Brain microvascular endothelial cell (primary cell): Measurements from ENCODE around the gene PCDHB2.
"Not testable (repeated sequence)": the region's sequence is repeated elsewhere in the genome, so short reads cannot be mapped to it uniquely, and the experiment has no call there.

Experiments
- DNase-seq: peaks from one replicate; pipeline ENCODE4 v3.0.0-alpha.2; 2020
- H3K27ac ChIP-seq: fragments of 250-450 bp; sonication (Bioruptor Pico); 2 replicates; pipeline ENCODE4 v1.5.1; 2020; ENCODE audit warnings: mild to moderate bottlenecking, moderate library complexity
- H3K27me3 ChIP-seq: fragments of 250-450 bp; sonication (Bioruptor Pico); replicated peaks from 2 replicates; pipeline ENCODE4 v1.5.1; 2020; ENCODE audit warnings: mild to moderate bottlenecking
- H3K36me3 ChIP-seq: fragments of 250-450 bp; sonication (Bioruptor Pico); replicated peaks from 2 replicates; pipeline ENCODE4 v1.5.1; 2020; ENCODE audit warnings: mild to moderate bottlenecking
- H3K4me3 ChIP-seq: 2 replicates; pipeline ENCODE4 v1.5.1; 2011; ENCODE audit warnings: low read depth, mild to moderate bottlenecking, control low read depth, low read length, moderate library complexity
- CTCF ChIP-seq: IDR thresholded peaks from 2 replicates; pipeline ENCODE4 v1.5.1; 2011; ENCODE audit warnings: low read depth, mild to moderate bottlenecking, moderate library complexity, low read length, control low read depth, inconsistent platforms; ENCODE audit errors: missing control alignments
- in situ Hi-C: cut with HindIII; loops from 2 replicates; pipeline ENCODE4 v1.10.0; 2017; ENCODE audit warnings: low sequenced_read_pairs, low pct_ligation_motif_present

The PCDHB2 gene

GRCh38 chr5:141135030-141135717 lies 40.8 kb downstream of the PCDHB2 start, which contains the start of gene PCDHB5:
PCDHB5 (plus strand) TSS chr5:141135206; CDS start chr5:141135435, 229 bp downstream.
- no peak for DNase-seq
- TF ChIP-seq CTCF, result peak; percentile 35
- in situ Hi-C loops, result no loop called here

GRCh38 chr5:141135718-141136266 lies 41.4 kb downstream of the PCDHB2 start:
- TF ChIP-seq CTCF, result no peak
- Histone ChIP-seq H3K27me3 (no peaks in the 10 kb centered on the region), H3K36me3 (no peaks in the 10 kb centered on the region), H3K27ac (no peak overlapping the region), H3K4me3 (no peak overlapping the region)
- in situ Hi-C loops, result no loop called here
- DNase-seq, result no peak

More at GRCh38 chr5:141135030-141135717, 40.8 kb downstream of the PCDHB2 start, which contains the start of gene PCDHB5:
- H3K36me3 ChIP-seq, result no peaks in the 10 kb centered on the region
- no peaks in the 10 kb centered on the region for H3K27me3 ChIP-seq
- no peak within 1 kb of the TSS for H3K4me3 ChIP-seq
- no peak within 1 kb of the TSS for H3K27ac ChIP-seq

- H3K27ac ChIP-seq, H3K36me3 ChIP-seq, H3K27me3 ChIP-seq, H3K4me3 ChIP-seq, DNase-seq, in situ Hi-C loops: not testable (repeated sequence)
Observed at GRCh38 chr5:141137346-141137745, 42.9 kb downstream of the PCDHB2 start.
